GM23338 (cell line): Measurements from ENCODE around the gene HSDL2. TPM values are rescaled to one million over a fixed set of nuclear protein-coding genes. Genes with fewer than 3 reads are reported as not detected.

Source experiments
- ATAC-seq: fragments of 200-7000 bp; cut with Tn5 transposase; 3 replicates; pipeline ENCODE4 v1.9.1; 2020
- DNase-seq: peaks from one replicate; pipeline ENCODE4 v3.0.0-alpha.2; 2015; ENCODE audit warnings: low spot score
- H2AFZ ChIP-seq: fragments of 200-600 bp; sonication (generic); 2 replicates; pipeline ENCODE4 v1.8.0; 2016; ENCODE audit warnings: antibody characterized with exemption, mild to moderate bottlenecking, moderate library complexity
- H3F3A ChIP-seq: fragments of 200-600 bp; sonication (generic); replicated peaks from 2 replicates; pipeline ENCODE4 v1.8.0; 2017; ENCODE audit warnings: antibody characterized with exemption, mixed run types, low read depth
- H3K27ac ChIP-seq: fragments of 200-600 bp; sonication (generic); 2 replicates; pipeline ENCODE4 v1.6.1; 2016; ENCODE audit warnings: low read depth
- H3K27me3 ChIP-seq: fragments of 200-600 bp; sonication (generic); 2 replicates; pipeline ENCODE4 v1.8.0; 2016; ENCODE audit warnings: mild to moderate bottlenecking, mixed run types, moderate library complexity; ENCODE audit not compliant: insufficient read depth
- H3K36me3 ChIP-seq: fragments of 200-600 bp; sonication (generic); 2 replicates; pipeline ENCODE4 v1.8.0; 2016; ENCODE audit warnings: mild to moderate bottlenecking; ENCODE audit not compliant: insufficient read depth
- H3K4me1 ChIP-seq: fragments of 200-600 bp; sonication (generic); 2 replicates; pipeline ENCODE4 v1.8.0; 2016; ENCODE audit warnings: mild to moderate bottlenecking, moderate library complexity; ENCODE audit not compliant: insufficient read depth
- H3K4me2 ChIP-seq: fragments of 200-600 bp; sonication (generic); 2 replicates; pipeline ENCODE4 v1.7.1; 2017; ENCODE audit warnings: mixed run types
- H3K4me3 ChIP-seq: fragments of 200-600 bp; sonication (generic); 2 replicates; pipeline ENCODE4 v1.6.1; 2016; ENCODE audit warnings: mixed run types
- H3K79me2 ChIP-seq: fragments of 200-600 bp; sonication (generic); replicated peaks from 2 replicates; pipeline ENCODE4 v1.8.0; 2017; ENCODE audit warnings: mild to moderate bottlenecking; ENCODE audit not compliant: insufficient read depth
- H3K9me2 ChIP-seq: fragments of 200-600 bp; sonication (generic); 2 replicates; pipeline ENCODE4 v1.8.0; 2017; ENCODE audit not compliant: insufficient read depth
- H4K20me1 ChIP-seq: fragments of 200-600 bp; sonication (generic); replicated peaks from 2 replicates; pipeline ENCODE4 v1.8.0; 2017; ENCODE audit warnings: mild to moderate bottlenecking; ENCODE audit not compliant: insufficient read depth
- H3K27ac Mint-ChIP-seq: 2 replicates; pipeline ENCODE4 v1.8.0; 2020; ENCODE audit warnings: inconsistent platforms, mild to moderate bottlenecking, moderate library complexity, mixed read lengths
- H3K27me3 Mint-ChIP-seq: 3 replicates; pipeline ENCODE4 v1.8.0; 2022; ENCODE audit warnings: low read depth, mild to moderate bottlenecking, moderate library complexity, mixed read lengths, inconsistent platforms; ENCODE audit not compliant: insufficient read depth, poor library complexity
- H3K36me3 Mint-ChIP-seq: 3 replicates; pipeline ENCODE4 v1.8.0; 2021; ENCODE audit warnings: low read depth, mild to moderate bottlenecking, inconsistent platforms, moderate library complexity, mixed read lengths
- H3K4me1 Mint-ChIP-seq: 3 replicates; pipeline ENCODE4 v1.8.0; 2020; ENCODE audit warnings: mild to moderate bottlenecking, inconsistent platforms, mixed read lengths
- H3K4me3 Mint-ChIP-seq: 3 replicates; pipeline ENCODE4 v1.8.0; 2021; ENCODE audit warnings: moderate library complexity, mild to moderate bottlenecking, inconsistent platforms, mixed read lengths
- H3K9me3 Mint-ChIP-seq: 3 replicates; pipeline ENCODE4 v1.8.0; 2020; ENCODE audit warnings: moderate library complexity, mild to moderate bottlenecking, inconsistent platforms, mixed read lengths
- CREB1 ChIP-seq: fragments of 250-450 bp; sonication (Bioruptor Pico); IDR thresholded peaks from 2 replicates; pipeline ENCODE4 v1.5.0; 2020; ENCODE audit warnings: low read depth, mild to moderate bottlenecking, moderate library complexity
- EZH2phosphoT487 ChIP-seq: fragments of 200-600 bp; sonication (generic); IDR thresholded peaks from one replicate; pipeline ENCODE4 v1.8.1; 2018; ENCODE audit warnings: antibody characterized with exemption; ENCODE audit not compliant: unreplicated experiment
- NANOG ChIP-seq: IDR thresholded peaks from 2 replicates; pipeline ENCODE4 v1.6.1; 2016; ENCODE audit warnings: antibody characterized with exemption, borderline replicate concordance
- POLR2AphosphoS5 ChIP-seq: IDR thresholded peaks from 2 replicates; pipeline ENCODE4 v1.6.1; 2016; ENCODE audit warnings: antibody characterized with exemption, low read depth
- REST ChIP-seq: IDR thresholded peaks from one replicate; pipeline ENCODE4 v1.6.1; 2018; ENCODE audit warnings: antibody characterized with exemption; ENCODE audit not compliant: unreplicated experiment
- STAT1 ChIP-seq: IDR thresholded peaks from one replicate; pipeline ENCODE4 v1.6.1; 2016; ENCODE audit warnings: antibody characterized with exemption; ENCODE audit not compliant: unreplicated experiment
- ZNF462 ChIP-seq: fragments of 250-450 bp; sonication (Bioruptor Pico); IDR thresholded peaks from 2 replicates; pipeline ENCODE4 v1.5.0; 2020; ENCODE audit warnings: mild to moderate bottlenecking, moderate library complexity
- polyA plus RNA-seq: library from polyadenylated mRNA; unstranded; fragments of >200 nt; fragmentation: Nextera tagmentation; extraction: Ambion mirVana; gene quantifications from 2 replicates; pipeline ENCODE4 v1.2.1, GENCODE V29; 2016
- total RNA-seq: library from RNA; depleted of rRNA; stranded (reverse); fragments of >200 nt; shearing (Covaris generic); gene quantifications from 2 replicates; pipeline ENCODE4 v1.2.3, GENCODE V29; 2014

Gene HSDL2
- total and polyA plus RNA-seq, 2 experiments from 2014 or later = 11.4 to 15.3 TPM

DNA sequence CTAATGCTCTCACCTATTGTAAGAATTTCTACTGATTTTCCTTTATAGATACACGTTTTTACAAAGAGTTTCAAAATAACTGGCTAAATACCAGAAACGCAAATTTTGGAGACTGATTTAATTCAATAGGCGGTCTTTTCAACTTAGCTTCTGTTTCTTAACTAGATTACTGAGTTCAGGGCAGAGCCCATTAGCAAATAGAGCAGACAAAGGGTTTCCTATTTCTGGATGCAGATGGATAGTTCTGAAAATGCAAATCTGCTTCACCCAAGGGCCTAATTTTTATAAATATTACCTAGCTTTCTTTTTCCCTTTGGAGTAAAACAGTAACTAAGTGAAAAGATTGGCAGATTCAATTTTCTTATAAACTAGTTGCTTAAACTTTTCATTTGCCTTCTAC, 93.1 kb downstream of the HSDL2 start:
- Mint-ChIP-seq H3K27me3 (peaks cover 5% of the 10 kb centered on the region), H3K4me1 (peaks cover 16% of the 10 kb centered on the region; the same call in 2 of the 3 replicates), H3K27ac (peak overlapping the region; percentile 65; the same call in 1 of the 2 replicates), H3K36me3 (peaks cover 33% of the 10 kb centered on the region), H3K9me3 (peaks cover 15% of the 10 kb centered on the region), H3K4me3 (no peak overlapping the region)
- Histone ChIP-seq H3F3A (no peaks in the 10 kb centered on the region), H3K36me3 (peaks cover 3% of the 10 kb centered on the region; the same call in 1 of the 2 replicates), H3K4me1 (peaks cover 19% of the 10 kb centered on the region), H3K4me3 (peak overlapping the region; percentile 12; the same call in 1 of the 2 replicates), H4K20me1 (no peaks in the 10 kb centered on the region), H3K4me2 (peak overlapping the region; percentile 53), H3K9me2 (0 out of 2 replicates have a peak, but pooled peaks cover 3% of the 10 kb centered on the region), H3K27ac (peak overlapping the region; percentile 30; the same call in 1 of the 2 replicates), H2AFZ (no peak overlapping the region), H3K27me3 (no peaks in the 10 kb centered on the region), H3K79me2 (no peaks in the 10 kb centered on the region)
- no peak for DNase-seq
- ATAC-seq = no peak
- TF ChIP-seq STAT1 (no peak), EZH2phosphoT487 (no peak), REST (no peak), ZNF462 (CRISPR knock-in tag) (no peak), NANOG (no peak), POLR2AphosphoS5 (no peak), CREB1 (CRISPR knock-in tag) (no peak)
